Panc1 (cell line): ENCODE data around the gene PGBD2. TPM values are rescaled to one million over a fixed set of nuclear protein-coding genes. Genes with fewer than 3 reads are reported as not detected.
"Not testable (repeated sequence)": the region's sequence is repeated elsewhere in the genome, so short reads cannot be mapped to it uniquely, and the experiment has no call there.

Experiments
- ATAC-seq: fragments of 200-7000 bp; cut with Tn5 transposase; 2 replicates; pipeline ENCODE4 v1.9.1; 2020; ENCODE audit warnings: mild to moderate bottlenecking, moderate library complexity
- BruUV-seq: library from RNA; stranded (reverse); fragments of 400-500 nt; replicated peaks from 2 replicates; lab custom pipeline; 2021; lab: Mats Ljungman, UMichigan
- CTCF ChIA-PET: fragments of 300-600 bp; sonication (Branson Sonifier 250); formaldehyde crosslinking; loops from one replicate; lab custom pipeline; 2022; ENCODE audit warnings: antibody characterized with exemption; lab: Charles Lee
- POLR2A ChIA-PET: fragments of 300-600 bp; sonication (Branson Sonifier 250); formaldehyde crosslinking; loops from one replicate; lab custom pipeline; 2022; ENCODE audit warnings: antibody characterized with exemption; lab: Charles Lee
- DNase-seq: peaks from one replicate; pipeline ENCODE4 v3.0.0-alpha.2; 2010; ENCODE audit warnings: low read depth, low spot score
- H3K27ac ChIP-seq: 2 replicates; pipeline ENCODE4 v1.5.1; 2011; ENCODE audit warnings: mild to moderate bottlenecking, low read length, inconsistent platforms
- H3K27me3 ChIP-seq: fragments of 200-500 bp; sonication (Bioruptor generic); 2 replicates; pipeline ENCODE4 v1.6.0; 2014; ENCODE audit warnings: low read length, inconsistent platforms; ENCODE audit not compliant: control insufficient read depth, insufficient read depth
- H3K36me3 ChIP-seq: fragments of 200-500 bp; sonication (Bioruptor generic); 2 replicates; pipeline ENCODE4 v1.5.1; 2014; ENCODE audit warnings: inconsistent platforms, mild to moderate bottlenecking, low read length, moderate library complexity; ENCODE audit not compliant: control insufficient read depth, insufficient read depth
- H3K4me1 ChIP-seq: 2 replicates; pipeline ENCODE4 v1.5.1; 2011; ENCODE audit warnings: inconsistent platforms, mild to moderate bottlenecking, low read length, moderate library complexity; ENCODE audit not compliant: control insufficient read depth, insufficient read depth
- H3K4me3 ChIP-seq, 2 experiments: 2 replicates each; pipeline ENCODE4 v1.5.1; 2011 to 2012; ENCODE audit warnings: low read depth in 2 of 2, low read length in 2 of 2, mild to moderate bottlenecking in 2 of 2, inconsistent platforms in 1 of 2, moderate library complexity in 1 of 2
- H3K9me3 ChIP-seq: fragments of 200-500 bp; sonication (Bioruptor generic); 2 replicates; pipeline ENCODE4 v1.5.1; 2014; ENCODE audit warnings: low read depth, mild to moderate bottlenecking, inconsistent platforms, low read length, moderate library complexity; ENCODE audit not compliant: control insufficient read depth, insufficient read depth
- POLR2AphosphoS5 ChIP-seq: IDR thresholded peaks from 2 replicates; pipeline ENCODE4 v1.6.1; 2012; ENCODE audit warnings: mild to moderate bottlenecking, low read depth, low read length, moderate library complexity
- SIN3A ChIP-seq: IDR thresholded peaks from 2 replicates; pipeline ENCODE4 v1.6.1; 2012; ENCODE audit warnings: low read depth, mild to moderate bottlenecking, low read length, moderate library complexity, borderline replicate concordance; ENCODE audit not compliant: insufficient read depth
- TCF7L2 ChIP-seq: IDR thresholded peaks from 2 replicates; pipeline ENCODE4 v1.6.1; 2011; ENCODE audit warnings: mild to moderate bottlenecking, low read depth, low read length, inconsistent platforms
- in situ Hi-C: cut with HindIII; loops from 2 replicates; pipeline ENCODE4 v1.10.0; 2016; ENCODE audit warnings: low sequenced_read_pairs, low pct_unique_long_range_greater_than_20kb
- intact Hi-C: fragments of 100-400 bp; cut with micrococcal nuclease; formaldehyde crosslinking; loops from one replicate; pipeline ENCODE4 v1.10.0; 2022; ENCODE audit not compliant: unreplicated experiment
- total RNA-seq: library from RNA; stranded (reverse); gene quantifications from one replicate; pipeline ENCODE4 v1.2.1, GENCODE V29; 2021; ENCODE audit not compliant: unreplicated experiment
- TF ChIP-seq, protein P1 (sequence below), 2 experiments: IDR thresholded peaks; 2 replicates each; pipeline ENCODE4 v1.6.1; 2011 to 2012; ENCODE audit warnings: low read depth in 2 of 2, control low read depth in 1 of 2, low read length in 1 of 2, mild to moderate bottlenecking in 1 of 2, moderate library complexity in 1 of 2; ENCODE audit not compliant: insufficient read depth in 1 of 2
- TF ChIP-seq, protein P2 (sequence below): fragments of 450-650 bp; IDR thresholded peaks from 2 replicates; pipeline ENCODE4 v1.5.1; 2017; ENCODE audit warnings: mild to moderate bottlenecking

Gene PGBD2
- total RNA-seq, 1 experiment from 2014 or later: 7.1 TPM

DNA sequence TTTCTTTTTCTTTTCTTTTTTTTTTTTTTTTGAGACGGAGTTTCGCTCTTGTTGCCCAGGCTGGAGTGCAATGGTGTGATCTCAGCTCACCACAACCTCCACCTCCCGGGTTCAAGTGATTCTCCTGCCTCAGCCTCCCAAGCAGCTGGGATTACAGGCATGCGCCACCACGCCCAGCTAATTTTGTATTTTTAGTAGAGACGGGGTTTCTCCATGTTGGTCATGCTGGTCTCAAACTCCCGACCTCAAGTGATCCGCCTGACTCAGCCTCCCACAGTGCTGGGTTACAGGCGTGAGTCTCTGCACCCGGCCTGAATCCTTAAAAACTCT lies 16.2 kb upstream of the PGBD2 start:
- BruUV-seq, H3K36me3 ChIP-seq, DNase-seq, H3K9me3 ChIP-seq, in situ Hi-C loops, H3K27ac ChIP-seq, CTCF ChIA-PET, intact Hi-C loops, H3K27me3 ChIP-seq, H3K4me3 ChIP-seq, POLR2A ChIA-PET, ATAC-seq, H3K4me1 ChIP-seq: not testable (repeated sequence)

DNA sequence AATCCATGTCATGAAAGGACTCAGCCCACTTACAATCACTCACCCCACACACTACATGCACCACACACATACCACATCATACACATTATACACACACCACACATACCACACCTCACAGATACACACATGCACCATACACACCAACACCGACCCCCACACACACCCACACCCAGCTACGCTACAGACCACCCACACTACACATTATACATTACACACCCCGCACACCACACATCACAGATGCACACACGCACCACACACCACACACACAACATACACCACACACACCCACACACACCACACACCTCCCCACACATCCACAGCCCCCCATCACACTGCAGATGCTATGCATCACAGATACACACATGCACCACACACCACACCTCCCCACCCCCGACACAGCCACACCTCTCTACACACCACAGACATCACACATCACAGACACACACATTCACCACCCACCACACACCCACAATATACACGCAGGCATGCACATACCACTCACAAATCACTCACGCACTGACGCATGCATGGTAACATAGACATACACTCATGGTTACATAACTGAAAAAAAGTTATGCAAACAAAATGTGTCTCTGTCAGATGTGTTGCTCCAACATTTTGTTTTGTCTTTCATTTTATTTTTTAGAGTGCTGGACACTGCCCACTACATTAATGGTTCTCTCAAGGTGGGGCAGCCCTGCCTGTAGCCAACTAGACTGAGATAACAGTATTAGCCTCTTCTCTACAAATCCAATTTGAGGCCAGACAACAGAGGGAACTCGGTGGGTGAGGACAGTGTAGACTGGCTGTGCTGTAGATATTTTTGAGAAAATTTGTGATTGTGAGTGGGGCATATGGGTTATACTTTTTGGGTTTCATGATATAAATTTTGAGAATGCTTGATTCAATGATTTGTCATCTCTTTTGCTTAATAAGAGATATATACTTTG lies 15.2 kb upstream of the PGBD2 start:
- Histone ChIP-seq H3K4me1 (no peaks in the 10 kb centered on the region), H3K27ac (no peak overlapping the region), H3K4me3 (no peak overlapping the region), H3K9me3 (no peaks in the 10 kb centered on the region), H3K36me3 (no peaks in the 10 kb centered on the region), H3K27me3 (peaks cover 4% of the 10 kb centered on the region; the same call in 1 of the 2 replicates)
- DNase-seq (no peak), ATAC-seq (no peak)
- no TSS peak for BruUV-seq
- in situ Hi-C loops: no loop called here
- CTCF ChIA-PET: no interaction called here
- POLR2A ChIA-PET: no interaction called here
- intact Hi-C loops: no loop called here
- TF ChIP-seq POLR2AphosphoS5 (no peak), SIN3A (no peak), TCF7L2 (no peak)
- TF ChIP-seq, protein P1, sequence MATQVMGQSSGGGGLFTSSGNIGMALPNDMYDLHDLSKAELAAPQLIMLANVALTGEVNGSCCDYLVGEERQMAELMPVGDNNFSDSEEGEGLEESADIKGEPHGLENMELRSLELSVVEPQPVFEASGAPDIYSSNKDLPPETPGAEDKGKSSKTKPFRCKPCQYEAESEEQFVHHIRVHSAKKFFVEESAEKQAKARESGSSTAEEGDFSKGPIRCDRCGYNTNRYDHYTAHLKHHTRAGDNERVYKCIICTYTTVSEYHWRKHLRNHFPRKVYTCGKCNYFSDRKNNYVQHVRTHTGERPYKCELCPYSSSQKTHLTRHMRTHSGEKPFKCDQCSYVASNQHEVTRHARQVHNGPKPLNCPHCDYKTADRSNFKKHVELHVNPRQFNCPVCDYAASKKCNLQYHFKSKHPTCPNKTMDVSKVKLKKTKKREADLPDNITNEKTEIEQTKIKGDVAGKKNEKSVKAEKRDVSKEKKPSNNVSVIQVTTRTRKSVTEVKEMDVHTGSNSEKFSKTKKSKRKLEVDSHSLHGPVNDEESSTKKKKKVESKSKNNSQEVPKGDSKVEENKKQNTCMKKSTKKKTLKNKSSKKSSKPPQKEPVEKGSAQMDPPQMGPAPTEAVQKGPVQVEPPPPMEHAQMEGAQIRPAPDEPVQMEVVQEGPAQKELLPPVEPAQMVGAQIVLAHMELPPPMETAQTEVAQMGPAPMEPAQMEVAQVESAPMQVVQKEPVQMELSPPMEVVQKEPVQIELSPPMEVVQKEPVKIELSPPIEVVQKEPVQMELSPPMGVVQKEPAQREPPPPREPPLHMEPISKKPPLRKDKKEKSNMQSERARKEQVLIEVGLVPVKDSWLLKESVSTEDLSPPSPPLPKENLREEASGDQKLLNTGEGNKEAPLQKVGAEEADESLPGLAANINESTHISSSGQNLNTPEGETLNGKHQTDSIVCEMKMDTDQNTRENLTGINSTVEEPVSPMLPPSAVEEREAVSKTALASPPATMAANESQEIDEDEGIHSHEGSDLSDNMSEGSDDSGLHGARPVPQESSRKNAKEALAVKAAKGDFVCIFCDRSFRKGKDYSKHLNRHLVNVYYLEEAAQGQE (IDR thresholded peaks at IDR 0.05; ENCODE audit: insufficient read depth in 1 of 2, low read depth in 2 of 2, low read length in 1 of 2): no peak
- TF ChIP-seq, protein P2, sequence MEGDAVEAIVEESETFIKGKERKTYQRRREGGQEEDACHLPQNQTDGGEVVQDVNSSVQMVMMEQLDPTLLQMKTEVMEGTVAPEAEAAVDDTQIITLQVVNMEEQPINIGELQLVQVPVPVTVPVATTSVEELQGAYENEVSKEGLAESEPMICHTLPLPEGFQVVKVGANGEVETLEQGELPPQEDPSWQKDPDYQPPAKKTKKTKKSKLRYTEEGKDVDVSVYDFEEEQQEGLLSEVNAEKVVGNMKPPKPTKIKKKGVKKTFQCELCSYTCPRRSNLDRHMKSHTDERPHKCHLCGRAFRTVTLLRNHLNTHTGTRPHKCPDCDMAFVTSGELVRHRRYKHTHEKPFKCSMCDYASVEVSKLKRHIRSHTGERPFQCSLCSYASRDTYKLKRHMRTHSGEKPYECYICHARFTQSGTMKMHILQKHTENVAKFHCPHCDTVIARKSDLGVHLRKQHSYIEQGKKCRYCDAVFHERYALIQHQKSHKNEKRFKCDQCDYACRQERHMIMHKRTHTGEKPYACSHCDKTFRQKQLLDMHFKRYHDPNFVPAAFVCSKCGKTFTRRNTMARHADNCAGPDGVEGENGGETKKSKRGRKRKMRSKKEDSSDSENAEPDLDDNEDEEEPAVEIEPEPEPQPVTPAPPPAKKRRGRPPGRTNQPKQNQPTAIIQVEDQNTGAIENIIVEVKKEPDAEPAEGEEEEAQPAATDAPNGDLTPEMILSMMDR: no peak

DNA sequence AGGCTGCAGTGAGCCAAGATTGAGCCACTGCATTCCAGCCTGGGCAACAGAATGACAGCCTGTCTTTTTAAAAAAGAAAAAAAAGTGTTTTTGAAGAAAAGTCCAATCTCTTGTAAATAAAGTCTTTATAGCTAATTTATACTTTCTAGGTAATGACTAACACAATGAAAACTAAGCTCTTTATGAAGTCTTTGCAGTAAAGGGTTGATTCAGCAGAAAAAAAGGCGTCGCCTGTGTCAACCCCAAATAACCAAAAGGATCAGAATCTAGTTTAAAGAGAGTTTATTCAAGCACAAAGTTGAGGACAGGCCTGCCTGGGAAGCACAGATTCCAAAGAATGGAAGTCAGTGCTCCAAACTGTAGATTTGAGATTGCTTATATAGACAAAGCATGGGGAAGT lies 14.3 kb upstream of the PGBD2 start:
- no peaks in the 10 kb centered on the region for H3K9me3 ChIP-seq
- peaks cover 4% of the 10 kb centered on the region; the same call in 1 of the 2 replicates for H3K27me3 ChIP-seq
- H3K36me3 ChIP-seq: no peaks in the 10 kb centered on the region
- TF ChIP-seq POLR2AphosphoS5: no peak
- TF ChIP-seq TCF7L2: no peak
- TF ChIP-seq, protein P1 (IDR thresholded peaks at IDR 0.05; ENCODE audit: insufficient read depth in 1 of 2, low read depth in 2 of 2, low read length in 1 of 2): no peak
- no peak for TF ChIP-seq SIN3A
- TF ChIP-seq, protein P2: no peak
- H3K27ac ChIP-seq: no peak overlapping the region
- intact Hi-C loops (no loop called here), in situ Hi-C loops (no loop called here)
- H3K4me1 ChIP-seq: no peaks in the 10 kb centered on the region
- ChIA-PET POLR2A (no interaction called here), CTCF (no interaction called here)
- BruUV-seq: no TSS peak
- DNase-seq (no peak), ATAC-seq (no peak)
- H3K4me3 ChIP-seq: no peak overlapping the region
